ENCODE results near the gene HBG1.

Gene HBG1

GRCh38 chr11:5200582-5200981 lies 49.1 kb downstream of the HBG1 start, which contains the start of gene OR51V1:
OR51V1 (minus strand) TSS chr11:5200682; CDS start chr11:5200682, 0 bp downstream.
- no peak for TF ChIP-seq MYC (IDR thresholded peaks at IDR 0.05; ENCODE audit: low read depth, low read length)
- DNase-seq (ENCODE audit: low read depth) = no peak
- no peak within 1 kb of the TSS for H3K4me3 ChIP-seq (ENCODE audit: low read depth, low read length)

DNA sequence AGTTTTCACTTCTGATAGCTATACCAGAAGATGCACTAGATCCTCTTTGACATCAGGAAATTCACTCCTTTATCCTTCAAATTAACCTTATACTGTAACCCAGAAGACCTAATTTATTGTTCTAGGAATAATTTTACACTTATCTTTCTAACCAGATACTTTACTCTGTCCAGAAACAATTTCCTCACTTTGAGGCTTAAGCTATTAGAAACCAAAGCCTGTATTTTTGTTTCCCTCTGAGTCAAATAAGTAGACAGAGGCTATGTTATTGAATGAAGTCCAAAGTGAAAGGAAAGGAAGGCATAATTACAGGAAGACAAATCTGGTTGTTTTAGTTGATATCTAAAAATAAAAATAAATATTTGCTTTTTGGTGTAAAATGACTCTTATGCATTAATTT lies 51.4 kb downstream of the HBG1 start:
- no peak for TF ChIP-seq MYC (IDR thresholded peaks at IDR 0.05; ENCODE audit: low read depth, low read length)
- no peak for DNase-seq (ENCODE audit: low read depth)
- H3K4me3 ChIP-seq (ENCODE audit: low read depth, low read length) = no peak overlapping the region
